H9 (cell line): ENCODE measurements around the gene GEMIN4. TPM values are rescaled to one million over a fixed set of nuclear protein-coding genes. Genes with fewer than 3 reads are reported as not detected.

ENCODE experiments used
- DNase-seq: peaks from one replicate; pipeline ENCODE4 v3.0.0-alpha.2; 2017
- H2AFZ ChIP-seq: one replicate; pipeline ENCODE4 v1.6.1; 2013; ENCODE audit warnings: mild to moderate bottlenecking, low read length, control low read depth, moderate library complexity
- H2AK5ac ChIP-seq: 2 replicates; pipeline ENCODE4 v1.6.1; 2013; ENCODE audit warnings: low read length, control low read depth, mixed read lengths; ENCODE audit not compliant: insufficient read length
- H2BK120ac ChIP-seq: one replicate; pipeline ENCODE4 v1.6.1; 2013; ENCODE audit warnings: low read depth, mild to moderate bottlenecking, low read length, control low read depth, inconsistent platforms; ENCODE audit not compliant: poor library complexity, severe bottlenecking
- H2BK12ac ChIP-seq: 2 replicates; pipeline ENCODE4 v1.6.1; 2013; ENCODE audit warnings: low read length, control low read depth, mixed read lengths, low read depth; ENCODE audit not compliant: insufficient read length
- H2BK15ac ChIP-seq: 2 replicates; pipeline ENCODE4 v1.6.1; 2013; ENCODE audit warnings: low read depth, low read length, control low read depth
- H2BK20ac ChIP-seq: one replicate; pipeline ENCODE4 v1.6.1; 2013; ENCODE audit warnings: low read depth, mild to moderate bottlenecking, low read length, control low read depth, inconsistent platforms; ENCODE audit not compliant: poor library complexity, severe bottlenecking
- H2BK5ac ChIP-seq: 2 replicates; pipeline ENCODE4 v1.6.1; 2013; ENCODE audit warnings: low read length, control low read depth, mixed read lengths; ENCODE audit not compliant: insufficient read length
- H3K14ac ChIP-seq: 2 replicates; pipeline ENCODE4 v1.6.1; 2013; ENCODE audit warnings: low read length, control low read depth; ENCODE audit not compliant: insufficient read depth
- H3K18ac ChIP-seq: 2 replicates; pipeline ENCODE4 v1.6.1; 2013; ENCODE audit warnings: low read depth, mild to moderate bottlenecking, mixed read lengths, low read length, control low read depth; ENCODE audit not compliant: insufficient read length
- H3K23ac ChIP-seq: 2 replicates; pipeline ENCODE4 v1.6.1; 2013; ENCODE audit warnings: low read length, control low read depth, mixed read lengths, low read depth; ENCODE audit not compliant: insufficient read length
- H3K23me2 ChIP-seq: 2 replicates; pipeline ENCODE4 v1.6.1; 2013; ENCODE audit warnings: low read depth, mild to moderate bottlenecking, mixed read lengths, low read length, control low read depth; ENCODE audit not compliant: insufficient read length, poor library complexity, severe bottlenecking
- H3K27ac ChIP-seq: 2 replicates; pipeline ENCODE4 v1.5.1; 2013; ENCODE audit warnings: low read length, control low read depth, mixed read lengths, low read depth; ENCODE audit not compliant: insufficient read length
- H3K27me3 ChIP-seq: 2 replicates; pipeline ENCODE4 v1.6.1; 2013; ENCODE audit warnings: low read length, control low read depth, inconsistent platforms; ENCODE audit not compliant: insufficient read depth
- H3K4ac ChIP-seq: 2 replicates; pipeline ENCODE4 v1.6.1; 2013; ENCODE audit warnings: low read depth, mild to moderate bottlenecking, control low read depth, inconsistent platforms, low read length, moderate library complexity
- H3K4me1 ChIP-seq: 2 replicates; pipeline ENCODE4 v1.6.1; 2013; ENCODE audit warnings: low read length, control low read depth, inconsistent platforms; ENCODE audit not compliant: insufficient read depth
- H3K4me2 ChIP-seq: 2 replicates; pipeline ENCODE4 v1.6.1; 2013; ENCODE audit warnings: low read length, control low read depth, mixed read lengths; ENCODE audit not compliant: insufficient read length, insufficient read depth
- H3K56ac ChIP-seq: 2 replicates; pipeline ENCODE4 v1.6.1; 2013; ENCODE audit warnings: low read depth, mild to moderate bottlenecking, mixed read lengths, low read length, control low read depth; ENCODE audit not compliant: insufficient read length
- H3K79me1 ChIP-seq: 2 replicates; pipeline ENCODE4 v1.6.1; 2013; ENCODE audit warnings: low read depth, mild to moderate bottlenecking, moderate library complexity, low read length, control low read depth, inconsistent platforms; ENCODE audit not compliant: insufficient read depth, poor library complexity, severe bottlenecking
- H3K79me2 ChIP-seq: 2 replicates; pipeline ENCODE4 v1.6.1; 2013; ENCODE audit warnings: low read length, control low read depth, inconsistent platforms; ENCODE audit not compliant: insufficient read depth
- H3K9ac ChIP-seq: 2 replicates; pipeline ENCODE4 v1.6.1; 2013; ENCODE audit warnings: low read length, control low read depth, mixed read lengths; ENCODE audit not compliant: insufficient read length; ENCODE audit errors: extremely low read depth
- H3K9me3 ChIP-seq: one replicate; pipeline ENCODE4 v1.6.1; 2013; ENCODE audit warnings: low read depth, low read length, inconsistent platforms; ENCODE audit not compliant: control insufficient read depth
- H3T11ph ChIP-seq: one replicate; pipeline ENCODE4 v1.6.1; 2013; ENCODE audit warnings: mild to moderate bottlenecking, low read length, control low read depth, inconsistent platforms
- H4K20me1 ChIP-seq: one replicate; pipeline ENCODE4 v1.6.1; 2013; ENCODE audit not compliant: control insufficient read depth, insufficient read length, insufficient read depth
- H4K5ac ChIP-seq: 2 replicates; pipeline ENCODE4 v1.6.1; 2013; ENCODE audit warnings: low read depth, mild to moderate bottlenecking, mixed read lengths, low read length, control low read depth; ENCODE audit not compliant: insufficient read length
- H4K8ac ChIP-seq: replicated peaks from 2 replicates; pipeline ENCODE4 v1.6.1; 2013; ENCODE audit warnings: low read length, control low read depth, mixed read lengths, low read depth; ENCODE audit not compliant: insufficient read length
- H4K91ac ChIP-seq: 2 replicates; pipeline ENCODE4 v1.6.1; 2013; ENCODE audit warnings: low read depth, mild to moderate bottlenecking, moderate library complexity, mixed read lengths, low read length, control low read depth; ENCODE audit not compliant: insufficient read length
- H3K27ac Mint-ChIP-seq, 3 experiments: 2 replicates in 2 of 3; 3 replicates in 1 of 3; pipeline ENCODE4 v1.8.0; 2020 to 2021; ENCODE audit warnings: mixed read lengths in 3 of 3, mild to moderate bottlenecking in 1 of 3, moderate library complexity in 1 of 3
- H3K27me3 Mint-ChIP-seq: 2 replicates; pipeline ENCODE4 v1.8.0; 2021; ENCODE audit warnings: low read depth, mild to moderate bottlenecking, moderate library complexity, mixed read lengths
- H3K36me3 Mint-ChIP-seq, 3 experiments: 2 replicates in 2 of 3; 3 replicates in 1 of 3; pipeline ENCODE4 v1.8.0; 2020 to 2021; ENCODE audit warnings: low read depth in 3 of 3, mixed read lengths in 3 of 3; ENCODE audit not compliant: insufficient read depth in 1 of 3
- H3K4me1 Mint-ChIP-seq, 2 experiments: 2 replicates each; pipeline ENCODE4 v1.8.0; 2020; ENCODE audit warnings: mixed read lengths in 2 of 2
- H3K4me3 Mint-ChIP-seq, 2 experiments: 2 replicates in 1 of 2; 3 replicates in 1 of 2; pipeline ENCODE4 v1.8.0; 2020 to 2021; ENCODE audit warnings: mild to moderate bottlenecking in 2 of 2, mixed read lengths in 2 of 2, moderate library complexity in 1 of 2
- H3K9me3 Mint-ChIP-seq, 2 experiments: 2 replicates in 1 of 2; 3 replicates in 1 of 2; pipeline ENCODE4 v1.8.0; 2020; ENCODE audit warnings: mild to moderate bottlenecking in 2 of 2, mixed read lengths in 2 of 2, moderate library complexity in 1 of 2
- CTCF ChIP-seq: fragments of 200-600 bp; sonication (generic); conservative IDR thresholded peaks from 3 replicates; pipeline ENCODE4 v1.8.0; 2021; ENCODE audit warnings: antibody characterized with exemption, mild to moderate bottlenecking
- whole genome bisulfite sequencing: extraction: QIAGEN DNeasy Blood & Tissue Kit; methylation state at CpG from one replicate; pipeline ENCODE4 v1.1.7; 2013; ENCODE audit warnings: missing lambda C conversion rate, low lambda C conversion rate, mixed read lengths; ENCODE audit not compliant: insufficient read length; ENCODE audit errors: extremely low coverage; 5-methylcytosine and 5-hydroxymethylcytosine counted together
- total RNA-seq: library from RNA; stranded (reverse); gene quantifications from 2 replicates; pipeline ENCODE4 v1.2.1, GENCODE V29; 2021

Gene GEMIN4
- total RNA-seq, 1 experiment from 2014 or later = 56.8 TPM

GRCh38 chr17:728911-729310, 23.2 kb downstream of the GEMIN4 start:
- H3K4me3 Mint-ChIP-seq = no peak overlapping the region

More at GRCh38 chr17:728911-729310, 23.2 kb downstream of the GEMIN4 start:
- Histone ChIP-seq H3K4me1 (no peaks in the 10 kb centered on the region; the same call in 1 of the 2 replicates), H4K91ac (no peak overlapping the region), H2AK5ac (no peak overlapping the region), H3K18ac (no peak overlapping the region), H4K20me1 (no peaks in the 10 kb centered on the region), H3K23me2 (peaks cover 6% of the 10 kb centered on the region), H3K79me1 (no peaks in the 10 kb centered on the region), H3K79me2 (no peaks in the 10 kb centered on the region), H2BK5ac (no peak overlapping the region), H3K4ac (no peak overlapping the region), H3T11ph (no peak overlapping the region), H3K56ac (no peak overlapping the region), H4K5ac (no peak overlapping the region), H3K23ac (no peak overlapping the region), H2BK120ac (no peak overlapping the region), H2BK15ac (no peak overlapping the region), H2AFZ (no peak overlapping the region), H3K9ac (no peak overlapping the region), H3K9me3 (no peaks in the 10 kb centered on the region), H3K14ac (no peak overlapping the region), H3K27ac (no peak overlapping the region), H3K4me2 (no peak overlapping the region), H4K8ac (no peak overlapping the region), H3K27me3 (no peaks in the 10 kb centered on the region), H2BK20ac (no peak overlapping the region), H2BK12ac (no peak overlapping the region)
- Mint-ChIP-seq H3K27me3 (peaks cover 9% of the 10 kb centered on the region), H3K4me1 (peaks cover 17 to 34% of the 10 kb centered on the region in 2 experiments), H3K27ac (no peak overlapping the region; a peak in 1 of 7 replicates), H3K36me3 (peaks cover 6 to 8% (median 7%) of the 10 kb centered on the region in 3 experiments), H3K9me3 (no peaks in the 10 kb centered on the region)
- no peak for DNase-seq
- no CpG with 5 or more reads among the region's 5 CpGs for WGBS
- TF ChIP-seq CTCF = no peak
